Activated CD4-positive, CD25-positive, alpha-beta regulatory T cell treated with anti-CD3 and anti-CD28 coated beads, Interleukin-2, amount 50 U/mL, for 72 hours (primary cell): ENCODE measurements around the gene FAM163B.
"Not testable (repeated sequence)": the region's sequence is repeated elsewhere in the genome, so short reads cannot be mapped to it uniquely, and the experiment has no call there.

Experiments used
- DNase-seq: peaks from one replicate; pipeline ENCODE4 v3.0.0; 2021

Gene FAM163B

GRCh38 chr9:133639613-133640012 lies 30.4 kb upstream of the FAM163B start:
- DNase-seq, result no peak

GRCh38 chr9:133638711-133639110 lies 29.5 kb upstream of the FAM163B start:
- no peak for DNase-seq

GRCh38 chr9:133638076-133638475 lies 28.9 kb upstream of the FAM163B start:
- no peak for DNase-seq

- DNase-seq, result no peak
Observed at GRCh38 chr9:133637451-133638055, 28.4 kb upstream of the FAM163B start.

GRCh38 chr9:133636902-133637301 lies 27.7 kb upstream of the FAM163B start:
- no peak for DNase-seq

GRCh38 chr9:133635533-133636531 lies 26.6 kb upstream of the FAM163B start, which contains the start of gene DBH:
Gene DBH (plus strand): TSS chr9:133636363. CDS start chr9:133636372, 9 bp downstream.
- DNase-seq, result no peak

- no peak for DNase-seq
Observed at GRCh38 chr9:133635098-133635497, 25.9 kb upstream of the FAM163B start.

- DNase-seq, result no peak
Observed at GRCh38 chr9:133634081-133634691, 25.0 kb upstream of the FAM163B start.

GRCh38 chr9:133633681-133634080 lies 24.5 kb upstream of the FAM163B start:
- DNase-seq, result no peak

GRCh38 chr9:133632806-133633680 lies 23.9 kb upstream of the FAM163B start:
- no peak for DNase-seq

- no peak for DNase-seq
Observed at GRCh38 chr9:133631111-133631510, 21.9 kb upstream of the FAM163B start.

GRCh38 chr9:133629221-133630110 lies 20.3 kb upstream of the FAM163B start:
- DNase-seq, result no peak

- no peak for DNase-seq
Observed at GRCh38 chr9:133628766-133629165, 19.6 kb upstream of the FAM163B start.

GRCh38 chr9:133627341-133627740 lies 18.2 kb upstream of the FAM163B start:
- no peak for DNase-seq

GRCh38 chr9:133626008-133626407 lies 16.8 kb upstream of the FAM163B start:
- DNase-seq, result not testable (repeated sequence)

- DNase-seq, result no peak
Observed at GRCh38 chr9:133622555-133622954, 13.4 kb upstream of the FAM163B start.

- DNase-seq, result no peak
Observed at GRCh38 chr9:133621725-133622267, 12.6 kb upstream of the FAM163B start.

GRCh38 chr9:133619791-133620190 lies 10.6 kb upstream of the FAM163B start:
- no peak for DNase-seq

- no peak for DNase-seq
Observed at GRCh38 chr9:133618726-133619125, 9.5 kb upstream of the FAM163B start.

- DNase-seq, result no peak
Observed at GRCh38 chr9:133616643-133617405, 7.6 kb upstream of the FAM163B start.
